GM18508 (cell line): ENCODE data around the gene XPNPEP2.
A peak's percentile ranks its signal among the peaks of the same experiment; 100 is the strongest.

Experiments used
- ATAC-seq: cut with Tn5 transposase; IDR thresholded peaks from one replicate; pipeline ENCODE4 v1.9.1; 2021; ENCODE audit warnings: moderate number of reproducible peaks; ENCODE audit not compliant: insufficient read depth, unreplicated experiment

Gene XPNPEP2

GRCh38 chrX:129747533-129747932 lies 8.8 kb downstream of the XPNPEP2 start:
- ATAC-seq = no peak

- no peak for ATAC-seq
These were observed 9.5 kb downstream of the XPNPEP2 start for GRCh38 chrX:129748305-129748704.

- no peak for ATAC-seq
These were observed 10.3 kb downstream of the XPNPEP2 start for GRCh38 chrX:129749069-129749468.

GRCh38 chrX:129750971-129751370 lies 12.2 kb downstream of the XPNPEP2 start:
- no peak for ATAC-seq

GRCh38 chrX:129754056-129755024 lies 15.6 kb downstream of the XPNPEP2 start:
- no peak for ATAC-seq

- peak; percentile 40 for ATAC-seq
These were observed 17.2 kb downstream of the XPNPEP2 start for GRCh38 chrX:129755779-129756650.

GRCh38 chrX:129759576-129760061 lies 20.8 kb downstream of the XPNPEP2 start:
- ATAC-seq = no peak

- no peak for ATAC-seq
These were observed 21.4 kb downstream of the XPNPEP2 start for GRCh38 chrX:129760155-129760554.

- no peak for ATAC-seq
These were observed 22.2 kb downstream of the XPNPEP2 start for GRCh38 chrX:129760981-129761380.

GRCh38 chrX:129761596-129761995 lies 22.8 kb downstream of the XPNPEP2 start:
- no peak for ATAC-seq

GRCh38 chrX:129762448-129762847 lies 23.7 kb downstream of the XPNPEP2 start:
- ATAC-seq = no peak

GRCh38 chrX:129763666-129764065 lies 24.9 kb downstream of the XPNPEP2 start:
- ATAC-seq = no peak

- no peak for ATAC-seq
These were observed 29.4 kb downstream of the XPNPEP2 start for GRCh38 chrX:129768186-129768585.

GRCh38 chrX:129768586-129769466 lies 30.0 kb downstream of the XPNPEP2 start:
- ATAC-seq = no peak

GRCh38 chrX:129769467-129770154 lies 30.8 kb downstream of the XPNPEP2 start:
- no peak for ATAC-seq

- ATAC-seq = no peak
These were observed 32.7 kb downstream of the XPNPEP2 start for GRCh38 chrX:129771266-129771995.

- peak; percentile 78 for ATAC-seq
These were observed 34.1 kb downstream of the XPNPEP2 start for GRCh38 chrX:129772796-129773431.
